Left hindlimb (tissue), 1 donor: ENCODE results near the gene ITGB1BP1.

Source experiments
- DNase-seq: peaks from one replicate; pipeline ENCODE4 v3.0.0-alpha.2; 2018

The ITGB1BP1 gene

DNA sequence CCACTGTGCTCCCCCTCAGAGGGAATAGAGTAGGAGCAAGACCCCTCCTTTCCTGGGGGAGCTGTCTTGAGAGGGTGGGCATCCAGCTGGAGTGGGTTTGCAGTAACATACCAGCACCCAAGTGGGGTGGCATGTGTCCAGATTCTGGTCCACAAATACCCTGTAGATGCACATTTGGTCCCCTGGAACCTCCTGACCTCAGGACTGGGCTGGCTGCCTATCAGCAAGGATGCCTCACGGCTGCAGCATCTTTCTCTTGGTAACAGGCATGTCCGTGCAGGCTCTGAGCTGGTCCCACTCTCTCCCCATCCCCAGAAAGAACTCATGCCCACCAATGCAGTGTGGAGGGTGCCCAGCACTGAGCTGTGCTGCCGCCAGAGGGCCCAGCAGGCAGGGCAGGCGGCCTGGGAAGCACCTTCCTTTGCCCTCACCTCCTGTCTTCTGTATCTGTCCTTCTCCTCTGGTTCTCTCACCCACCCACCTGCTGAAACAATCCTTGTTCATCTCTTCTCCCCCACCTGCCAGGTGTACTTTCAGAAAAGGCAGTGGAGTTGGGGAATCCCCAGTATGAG, 47.4 kb downstream of the ITGB1BP1 start:
- DNase-seq, result no peak

DNA sequence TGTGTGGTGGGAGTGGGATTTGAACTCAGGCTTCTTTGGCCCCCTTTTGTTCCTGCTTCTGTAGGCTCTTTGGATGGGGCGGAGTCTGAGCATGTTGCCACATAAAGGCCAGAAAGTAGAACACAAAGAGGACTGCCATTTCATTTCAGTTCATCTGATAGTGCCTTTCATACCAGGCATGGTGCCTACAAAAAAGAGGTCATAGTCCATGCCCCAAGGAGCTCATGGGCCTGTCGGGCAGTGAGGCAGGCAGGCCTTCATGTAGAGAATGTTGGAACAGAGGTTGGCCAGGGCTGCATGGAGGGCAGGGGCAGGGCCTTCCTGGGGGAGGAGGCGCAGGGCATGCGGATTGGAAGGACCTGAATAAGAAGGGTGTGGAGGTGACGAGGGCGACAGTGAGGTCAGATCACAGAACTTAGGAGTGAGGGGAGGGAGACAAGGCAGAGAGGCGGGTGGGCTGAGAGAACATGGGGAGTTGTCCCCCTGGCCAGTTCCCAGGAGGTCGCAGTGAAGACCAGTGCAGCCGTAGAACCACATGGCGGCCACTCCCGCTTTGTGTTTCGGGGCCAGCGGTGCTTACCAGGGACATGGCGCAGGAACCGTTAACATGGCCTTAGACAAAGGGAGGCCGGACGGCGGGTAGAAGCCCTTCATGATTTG, 49.1 kb downstream of the ITGB1BP1 start:
- no peak for DNase-seq

DNA sequence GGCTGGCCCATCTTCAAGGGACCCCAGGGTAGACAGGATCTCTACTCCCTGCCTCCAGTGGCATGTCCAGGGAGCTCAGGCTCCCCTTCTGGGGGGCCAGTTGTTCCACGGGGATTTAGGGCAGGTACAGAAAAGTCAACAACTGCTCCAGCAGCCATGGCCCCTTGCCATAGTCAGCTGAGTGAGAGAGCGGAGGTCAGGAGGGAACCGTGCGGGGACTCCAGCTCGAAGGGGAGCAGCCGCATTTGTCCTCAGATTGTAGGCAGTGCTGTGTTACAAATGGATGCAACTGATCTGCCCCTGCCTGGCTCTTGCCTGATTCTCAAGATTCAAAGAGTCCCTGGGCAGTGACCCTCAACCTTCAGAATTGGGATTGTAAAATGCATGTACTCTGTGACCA, 49.9 kb downstream of the ITGB1BP1 start:
- no peak for DNase-seq

DNA sequence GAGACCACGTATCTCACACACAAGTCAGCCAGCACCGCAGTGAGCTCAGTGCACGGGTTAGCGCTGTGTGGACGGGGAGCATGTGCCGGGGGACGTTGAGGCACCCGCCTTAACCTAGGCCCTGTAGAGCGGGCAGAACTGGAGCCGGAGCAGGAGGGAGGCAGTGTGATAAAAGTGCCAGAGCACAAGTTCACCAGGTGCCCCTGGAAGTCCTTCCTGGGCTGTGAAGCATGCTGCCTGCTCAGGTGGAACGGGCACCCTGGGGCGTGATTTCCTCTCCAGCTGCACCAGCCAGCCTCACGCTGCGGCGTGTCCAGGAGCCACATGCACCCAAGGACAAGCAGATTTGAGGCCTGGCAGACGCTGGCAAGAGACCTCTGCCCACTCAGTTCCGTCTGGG, 50.3 kb downstream of the ITGB1BP1 start:
- no peak for DNase-seq

DNA sequence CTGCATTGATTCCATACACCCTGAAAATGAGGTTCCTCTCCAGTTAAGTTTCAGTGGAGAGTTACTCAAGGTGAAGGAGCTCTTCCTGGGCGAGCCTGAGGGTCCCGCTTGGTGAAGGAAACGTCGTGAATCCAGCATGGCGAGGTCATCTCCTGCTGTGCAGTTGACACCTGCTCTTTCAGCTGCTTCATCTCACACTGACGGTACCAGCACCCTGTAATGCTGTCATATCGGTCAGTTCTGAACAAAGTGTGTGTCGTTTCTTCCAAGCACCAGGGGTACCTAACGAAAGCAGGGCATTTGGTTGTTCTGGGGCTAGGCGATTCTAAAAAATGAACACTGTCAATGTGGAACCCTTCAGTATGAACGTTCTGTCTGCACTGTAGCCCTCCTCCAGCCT, 52.6 kb downstream of the ITGB1BP1 start:
- DNase-seq, result no peak

DNA sequence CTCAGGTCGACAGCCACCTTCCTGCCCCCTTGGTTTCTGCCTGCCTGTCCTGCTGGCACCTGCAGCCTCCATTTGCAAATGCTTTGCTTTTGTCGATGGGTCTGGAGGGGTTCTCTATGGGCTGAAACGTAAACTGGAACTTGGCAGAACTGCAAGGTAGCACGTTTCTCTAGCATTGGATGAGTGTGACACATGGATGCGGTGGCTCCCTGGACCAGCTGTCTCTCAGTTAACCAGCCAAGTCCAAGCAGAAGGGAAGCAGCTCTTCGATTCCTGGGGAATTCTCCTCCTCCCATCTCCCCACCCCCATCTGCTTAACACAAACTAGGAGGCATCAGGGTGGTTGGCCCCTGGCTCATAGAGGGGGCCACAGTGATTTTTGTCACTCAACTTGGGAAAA, 57.3 kb downstream of the ITGB1BP1 start:
- no peak for DNase-seq

DNA sequence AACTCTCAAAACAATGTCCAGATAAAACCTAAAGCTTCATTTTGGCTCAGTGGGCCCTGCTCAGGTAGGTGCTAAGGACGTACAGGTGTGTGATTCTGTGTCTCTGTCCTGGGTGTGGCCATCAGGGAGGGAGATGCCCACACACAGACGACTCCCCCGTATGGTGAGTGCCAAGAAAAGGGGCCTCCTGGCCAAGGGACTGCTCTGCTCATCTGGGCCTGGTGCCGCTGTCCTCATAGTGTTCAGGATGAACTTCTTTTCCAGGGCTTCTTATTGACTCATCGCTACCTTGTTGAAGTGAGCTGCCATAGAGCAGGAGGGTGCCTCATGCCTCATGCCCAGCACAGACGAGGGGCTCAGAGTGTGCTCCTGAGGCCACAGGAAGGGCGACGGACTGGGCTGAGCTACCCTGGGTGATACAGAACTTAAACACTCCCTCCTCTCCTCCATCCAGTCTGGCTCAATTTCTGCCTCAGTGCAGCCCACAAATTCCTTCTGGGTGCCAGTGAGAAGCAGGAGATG, 57.8 kb downstream of the ITGB1BP1 start:
- no peak for DNase-seq

DNA sequence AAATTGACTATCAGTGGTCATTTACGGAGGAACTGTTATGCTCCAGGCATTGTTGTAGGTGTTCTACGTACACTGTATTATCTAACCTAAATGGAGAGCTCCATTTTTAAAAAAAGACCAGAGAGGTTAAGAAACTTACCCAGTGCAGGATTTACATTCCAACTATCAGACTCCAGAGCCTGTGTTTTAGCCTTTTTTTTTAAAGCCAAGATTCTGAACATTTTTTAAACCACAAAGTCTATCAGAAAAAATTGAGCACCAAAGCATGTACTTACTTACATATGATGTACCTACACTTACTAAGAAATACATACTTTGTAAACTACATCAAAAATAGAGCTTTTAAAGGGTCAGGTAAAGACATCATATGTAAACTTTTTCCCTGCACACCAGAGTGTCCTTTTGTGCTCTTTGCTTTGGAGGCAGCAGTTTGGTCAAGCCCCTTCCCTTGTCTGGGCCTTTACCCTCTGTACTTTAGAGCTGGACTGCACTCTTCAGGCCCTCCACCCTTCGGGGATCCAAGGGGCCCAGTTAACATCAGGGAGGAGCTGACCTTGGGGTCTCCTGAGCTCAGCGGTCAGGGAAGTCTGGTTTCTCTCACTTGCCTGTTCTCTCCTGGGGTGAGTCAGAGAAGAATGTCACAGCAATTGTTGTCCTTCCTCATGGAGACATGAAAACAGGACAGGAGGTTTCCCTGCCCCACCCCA, 58.4 kb downstream of the ITGB1BP1 start:
- DNase-seq, result no peak

DNA sequence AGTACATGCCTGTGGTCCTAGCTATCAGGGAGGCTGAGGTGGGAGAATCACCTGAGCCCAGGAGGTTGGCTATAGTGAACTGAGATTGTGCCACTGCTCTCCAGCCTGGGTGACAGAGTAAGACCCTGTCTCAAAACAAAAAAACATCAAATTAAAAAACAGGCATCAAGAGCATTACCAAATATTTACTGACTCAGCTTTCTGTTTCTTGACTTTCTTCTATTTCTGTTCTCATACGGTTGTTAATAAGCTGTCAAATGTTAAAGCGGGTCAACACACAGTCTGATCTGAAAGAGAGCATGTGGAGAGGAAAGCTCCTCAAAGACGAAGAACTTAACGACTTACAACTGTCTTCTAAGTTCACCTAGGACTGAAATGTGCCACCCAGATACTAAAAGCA, 59.0 kb downstream of the ITGB1BP1 start:
- DNase-seq, result no peak

DNA sequence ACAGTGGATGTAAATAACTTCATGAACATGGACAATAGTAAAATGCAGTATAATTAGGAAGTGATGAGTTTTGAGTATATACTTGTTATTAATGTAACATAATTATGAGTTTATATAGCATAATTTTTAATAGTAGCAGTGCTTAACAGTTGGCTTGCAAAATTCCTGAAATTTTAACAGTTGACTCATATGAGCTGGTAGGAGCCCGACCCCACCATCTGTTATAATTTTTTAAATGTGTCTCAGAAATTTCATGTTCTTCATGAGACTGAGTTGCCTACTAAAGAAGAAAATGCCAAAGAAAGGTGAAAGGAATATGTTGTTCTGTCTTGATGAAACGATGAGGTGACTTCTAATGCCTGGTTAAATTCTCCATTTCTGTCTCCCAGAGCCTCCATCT, 62.6 kb downstream of the ITGB1BP1 start:
- no peak for DNase-seq

DNA sequence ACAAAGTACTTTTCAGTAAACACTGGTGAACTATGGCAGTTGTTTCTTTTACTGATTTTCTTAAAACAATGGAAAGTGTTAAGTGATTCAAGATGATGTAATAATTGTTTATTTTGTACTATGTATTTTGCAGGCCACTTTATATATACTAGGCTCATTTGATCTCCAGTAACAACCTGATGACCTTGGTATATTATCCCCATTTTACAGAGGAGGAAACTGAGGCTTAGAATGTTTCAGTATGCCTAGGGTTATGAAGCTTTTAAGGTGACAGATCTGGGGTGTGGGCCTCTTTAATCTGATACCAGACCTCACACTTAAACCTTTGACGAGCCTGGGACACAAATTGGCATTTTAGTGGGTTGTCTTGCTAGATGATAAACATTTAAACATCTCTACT, 63.2 kb downstream of the ITGB1BP1 start:
- DNase-seq, result no peak

DNA sequence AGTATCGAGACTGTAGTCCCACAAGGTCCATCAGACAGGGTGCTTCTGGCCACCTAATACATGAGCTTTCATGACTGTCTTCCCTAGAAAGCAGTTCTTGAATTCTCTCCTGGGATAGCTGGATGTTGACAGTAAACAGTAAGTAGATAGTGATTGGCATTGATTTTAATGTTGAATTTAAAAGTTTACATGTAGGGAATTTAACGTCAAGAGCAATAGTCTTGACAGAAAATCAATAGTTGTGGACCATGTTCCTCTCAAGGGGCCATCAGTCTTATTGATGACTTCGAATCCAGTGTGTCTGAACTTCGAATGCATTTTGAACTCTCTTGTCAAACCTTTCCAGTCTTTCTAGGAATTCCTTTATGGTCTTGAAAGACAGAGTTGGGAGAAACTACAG, 63.9 kb downstream of the ITGB1BP1 start:
- DNase-seq, result no peak

DNA sequence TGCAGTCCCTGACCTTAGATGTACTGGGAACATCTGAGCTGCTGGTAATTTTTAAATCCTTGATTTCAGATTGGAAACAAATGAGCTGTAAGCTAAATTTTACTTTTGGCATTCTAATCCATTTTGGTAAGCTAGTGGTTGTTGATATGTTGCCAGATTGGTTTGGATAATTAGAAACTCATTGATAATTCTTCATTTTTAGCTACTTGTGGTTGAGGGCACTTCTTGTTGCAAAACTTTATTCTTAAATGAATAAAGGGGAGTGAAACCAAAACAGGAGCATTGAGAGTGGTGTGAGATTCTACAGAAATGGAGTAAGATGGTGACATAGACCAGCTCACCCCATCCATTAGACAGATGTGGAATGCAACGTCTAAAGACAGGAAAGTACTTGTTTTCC, 64.5 kb downstream of the ITGB1BP1 start:
- no peak for DNase-seq

DNA sequence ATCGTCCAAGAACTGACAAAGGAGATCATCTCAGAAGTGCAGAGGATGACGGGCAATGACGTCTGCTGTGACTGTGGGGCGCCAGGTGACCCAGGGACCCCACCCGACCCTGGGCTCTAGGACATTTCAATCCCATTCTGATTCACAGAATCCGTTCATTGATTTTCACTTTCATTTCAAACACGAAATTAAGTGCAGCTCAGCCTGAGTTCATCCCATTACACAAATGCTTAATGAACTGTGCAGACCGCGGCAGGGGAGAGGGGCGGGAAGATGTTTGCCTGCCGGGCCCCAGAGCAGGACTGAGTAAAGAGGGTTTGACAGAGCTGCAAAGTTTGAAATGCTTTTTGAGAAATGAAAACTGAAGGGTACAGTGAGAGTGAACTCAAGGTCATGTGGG, 67.1 kb downstream of the ITGB1BP1 start:
- no peak for DNase-seq

DNA sequence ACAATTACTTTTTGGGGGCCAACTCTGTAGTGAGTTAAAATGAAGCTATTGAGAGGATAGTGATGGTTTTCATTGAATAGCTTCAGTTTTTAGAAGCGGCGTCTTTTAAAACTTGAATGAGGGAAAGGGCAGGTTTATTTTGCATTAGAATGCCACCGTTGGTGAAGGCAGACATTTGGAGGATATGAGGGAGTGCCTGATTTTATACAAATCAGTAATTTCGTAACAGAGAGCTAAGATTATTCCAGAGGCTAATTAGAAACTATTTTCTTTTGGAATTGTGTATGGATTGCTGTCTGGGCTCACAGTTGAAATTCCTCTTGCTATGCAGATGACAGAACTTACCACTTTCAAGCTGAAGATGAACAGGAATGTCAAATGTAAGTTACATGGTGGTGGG, 67.6 kb downstream of the ITGB1BP1 start:
- no peak for DNase-seq

DNA sequence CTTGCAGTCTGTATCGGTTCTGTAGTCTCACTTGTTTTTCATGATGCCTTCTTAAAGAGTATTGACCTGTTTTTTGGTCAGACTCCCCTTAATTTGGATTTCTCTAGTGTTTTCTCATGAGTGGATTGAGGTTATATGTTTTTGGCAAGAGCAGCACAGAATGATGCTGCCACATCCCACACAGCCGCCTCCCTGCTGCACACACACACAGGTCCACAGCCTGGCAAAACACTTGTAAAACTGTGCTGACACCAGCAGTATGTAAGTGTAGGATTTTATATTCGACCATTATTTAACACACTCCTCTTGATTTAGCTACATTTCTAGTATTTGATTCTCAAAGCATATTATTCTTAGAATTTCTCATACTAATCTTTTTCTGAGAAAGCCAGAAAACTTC, 68.1 kb downstream of the ITGB1BP1 start:
- DNase-seq, result no peak

DNA sequence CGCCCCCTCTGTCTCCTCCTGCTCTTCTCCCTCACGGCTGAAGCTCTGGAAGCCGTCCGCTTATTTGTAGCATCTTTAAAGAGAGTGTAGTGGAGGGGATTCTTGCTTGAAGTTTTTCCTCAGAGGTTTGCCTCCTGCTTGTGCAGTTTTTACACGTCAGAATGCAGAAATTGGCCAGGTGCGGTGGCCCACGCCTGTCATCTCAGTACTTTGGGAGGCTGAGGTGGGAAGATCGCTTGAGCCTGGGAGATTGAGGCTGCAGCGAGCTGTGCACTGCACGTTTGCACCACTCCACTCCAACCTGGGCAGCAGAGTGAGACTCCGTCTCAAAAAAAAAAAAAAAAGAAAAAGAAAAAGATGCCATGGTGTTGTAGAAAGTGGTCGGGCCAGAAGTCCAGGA, 69.0 kb downstream of the ITGB1BP1 start:
- DNase-seq, result no peak
